GM21528 (cell line): ENCODE data around the gene SERAC1.

ENCODE experiments used
- ATAC-seq: cut with Tn5 transposase; IDR thresholded peaks from one replicate; pipeline ENCODE4 v1.9.1; 2021; ENCODE audit warnings: mild to moderate bottlenecking, moderate library complexity; ENCODE audit not compliant: unreplicated experiment, low FRiP score

Gene SERAC1

GRCh38 chr6:158061709-158062461 lies 106.2 kb downstream of the SERAC1 start:
- ATAC-seq, result no peak

GRCh38 chr6:158061361-158061708 lies 106.7 kb downstream of the SERAC1 start:
- no peak for ATAC-seq

GRCh38 chr6:158060455-158061360 lies 107.4 kb downstream of the SERAC1 start:
- no peak for ATAC-seq
